Renal cortical epithelial cell (primary cell): Measurements from ENCODE around the gene ETV6. TPM values are rescaled to one million over a fixed set of nuclear protein-coding genes. Genes with fewer than 3 reads are reported as not detected.

Experiments used
- DNase-seq: peaks from one replicate; pipeline ENCODE4 v3.0.0-alpha.2; 2011; ENCODE audit warnings: low read depth
- total RNA-seq: library from RNA; depleted of rRNA; stranded (reverse); fragments of >200 nt; gene quantifications from 2 replicates; pipeline ENCODE4 v1.2.3, GENCODE V29; 2014

Gene ETV6
- total RNA-seq, 1 donor from 2014 or later = 16.3 TPM

DNA sequence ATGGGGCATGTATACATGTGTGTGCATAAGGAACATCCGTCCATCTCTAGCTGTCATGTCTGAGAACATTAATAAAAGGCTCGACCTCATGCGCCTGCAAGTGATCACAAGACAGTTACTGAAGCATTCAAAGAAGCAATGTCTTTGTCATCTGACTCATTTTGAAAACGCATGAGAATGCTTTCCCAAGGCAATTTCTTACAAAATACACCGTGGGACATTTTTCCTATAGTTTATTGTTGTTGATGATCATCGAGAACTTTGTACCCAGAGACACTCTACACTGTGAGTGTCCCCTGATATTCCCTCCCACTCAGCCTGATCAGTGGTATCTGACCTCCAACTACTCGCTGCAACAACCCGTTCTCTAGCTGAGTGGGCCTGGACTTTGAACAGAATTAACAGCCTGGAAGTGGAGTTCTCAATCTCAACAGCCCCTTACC is 68.1 kb downstream of the ETV6 start:
- peak; percentile 90 for DNase-seq

- no peak for DNase-seq
Observed at GRCh38 chr12:11718105-11718504, 68.6 kb downstream of the ETV6 start.

GRCh38 chr12:11718768-11719253 is 69.3 kb downstream of the ETV6 start:
- peak; percentile 82 for DNase-seq

GRCh38 chr12:11719678-11720099 is 70.2 kb downstream of the ETV6 start:
- peak; percentile 88 for DNase-seq

DNA sequence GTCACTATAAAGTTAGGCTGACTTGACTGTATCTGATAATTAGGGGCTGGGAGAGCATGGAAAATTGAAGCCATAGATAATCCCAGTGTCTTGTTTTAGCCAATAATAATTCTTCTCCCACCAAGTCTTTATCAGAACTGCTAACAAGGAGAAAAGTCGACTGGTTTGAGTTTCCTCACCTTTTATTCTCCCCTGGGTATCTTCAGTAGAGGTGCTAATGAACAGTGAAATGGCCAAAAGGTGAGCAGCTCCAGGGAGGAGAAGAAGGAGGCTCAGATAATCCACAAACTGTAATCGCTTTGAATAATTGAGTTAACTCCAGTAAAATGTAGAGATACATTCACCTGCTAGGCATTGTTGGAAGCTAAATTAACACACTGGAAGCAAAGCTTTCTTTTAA is 72.6 kb downstream of the ETV6 start:
- no peak for DNase-seq

DNA sequence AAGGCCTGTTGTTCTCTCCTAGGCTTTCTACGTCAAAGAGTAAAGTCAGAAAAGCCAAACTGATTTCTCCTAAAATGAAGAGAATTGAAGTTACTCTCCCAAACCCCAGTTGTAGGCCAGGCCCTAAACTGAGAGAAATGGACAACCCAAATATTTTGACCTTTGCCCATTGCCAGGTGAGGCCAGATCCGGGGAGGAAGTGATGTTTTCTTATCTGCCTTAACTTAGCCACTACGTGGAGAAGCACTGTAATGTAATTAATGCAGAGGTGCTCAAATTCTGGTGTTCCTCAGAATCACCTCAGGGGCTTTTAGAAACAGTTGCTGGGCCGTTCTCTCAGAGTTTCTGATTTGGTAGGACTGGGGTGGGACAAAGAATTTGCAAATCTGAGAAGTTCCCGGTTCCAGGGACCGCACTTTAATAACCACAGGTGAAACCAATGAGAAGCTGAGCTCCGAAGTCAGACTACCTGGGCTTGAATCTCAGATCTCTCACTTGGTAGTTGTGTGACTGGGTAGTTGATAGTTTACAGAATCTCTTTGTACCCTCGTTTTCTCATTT is 73.2 kb downstream of the ETV6 start:
- DNase-seq = no peak

- no peak for DNase-seq
Observed at GRCh38 chr12:11723993-11724392, 74.5 kb downstream of the ETV6 start.

- no peak for DNase-seq
Observed at GRCh38 chr12:11724888-11725311, 75.4 kb downstream of the ETV6 start.

DNA sequence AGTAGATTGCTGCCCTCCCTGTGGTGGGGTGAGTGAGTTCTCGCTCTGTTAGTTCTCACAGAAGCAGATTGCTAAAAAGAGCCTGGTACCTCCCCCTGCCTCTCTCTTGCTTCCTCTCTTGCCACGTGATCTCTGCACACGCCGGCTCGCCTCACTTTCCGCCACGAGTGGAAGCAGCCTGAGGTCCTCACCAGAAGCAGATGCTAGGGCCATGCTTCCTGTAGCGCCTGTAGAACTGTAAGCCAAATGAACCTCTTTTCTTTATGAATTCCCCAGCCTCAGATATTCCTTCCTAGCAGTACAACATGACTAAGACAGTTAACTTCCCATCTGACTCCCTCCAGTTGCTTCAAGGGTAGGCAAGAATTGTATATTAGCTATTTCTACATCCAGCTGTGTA is 76.2 kb downstream of the ETV6 start:
- DNase-seq = no peak

DNA sequence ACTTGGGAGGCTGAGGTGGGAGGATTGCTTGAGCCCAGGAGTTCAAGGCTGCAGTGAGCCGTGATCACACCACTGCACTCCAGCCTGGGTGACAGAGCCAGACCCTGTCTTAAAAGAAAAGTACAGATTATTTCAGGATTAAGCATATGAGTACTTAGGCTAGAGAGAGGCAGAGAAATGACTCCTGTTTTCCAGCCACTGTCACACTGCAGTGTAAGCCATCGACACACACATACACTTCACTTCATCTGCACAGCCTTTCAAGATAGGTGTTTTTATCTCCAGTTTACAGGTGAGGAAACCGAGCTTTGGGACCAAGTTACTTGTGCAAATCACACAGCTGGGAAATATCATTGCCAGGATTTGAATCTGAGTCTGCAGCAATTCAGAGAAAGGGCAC is 77.2 kb downstream of the ETV6 start:
- DNase-seq = no peak

DNA sequence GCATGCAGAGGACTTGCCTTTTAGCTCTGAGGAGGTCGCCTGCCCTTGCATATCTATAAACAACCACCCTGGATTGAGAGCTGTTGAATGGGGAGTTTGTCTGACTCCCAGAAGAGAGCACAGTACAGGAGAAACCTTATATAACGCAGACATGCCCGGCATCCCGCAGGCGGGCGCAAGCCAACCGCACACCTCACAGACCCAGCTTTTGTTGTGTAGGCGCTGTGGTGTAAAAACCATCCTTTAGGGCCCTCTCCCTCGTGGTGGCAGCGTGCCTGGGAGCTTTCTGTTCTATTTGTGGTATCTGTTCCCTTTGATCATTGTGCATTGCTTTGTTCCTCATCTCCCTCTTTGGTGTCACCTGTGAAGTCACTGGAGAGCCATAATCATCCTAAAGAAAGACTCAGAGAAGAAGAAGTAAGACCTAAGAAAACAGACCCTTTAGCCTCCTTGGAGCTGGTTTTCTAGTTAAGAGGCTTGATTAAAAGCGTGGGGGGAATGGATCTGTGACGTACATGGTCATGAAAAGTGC is 77.7 kb downstream of the ETV6 start:
- no peak for DNase-seq

- DNase-seq = no peak
Observed at GRCh38 chr12:11728154-11728755, 78.8 kb downstream of the ETV6 start.

GRCh38 chr12:11729008-11729407 is 79.5 kb downstream of the ETV6 start:
- DNase-seq = peak; percentile 40

DNA sequence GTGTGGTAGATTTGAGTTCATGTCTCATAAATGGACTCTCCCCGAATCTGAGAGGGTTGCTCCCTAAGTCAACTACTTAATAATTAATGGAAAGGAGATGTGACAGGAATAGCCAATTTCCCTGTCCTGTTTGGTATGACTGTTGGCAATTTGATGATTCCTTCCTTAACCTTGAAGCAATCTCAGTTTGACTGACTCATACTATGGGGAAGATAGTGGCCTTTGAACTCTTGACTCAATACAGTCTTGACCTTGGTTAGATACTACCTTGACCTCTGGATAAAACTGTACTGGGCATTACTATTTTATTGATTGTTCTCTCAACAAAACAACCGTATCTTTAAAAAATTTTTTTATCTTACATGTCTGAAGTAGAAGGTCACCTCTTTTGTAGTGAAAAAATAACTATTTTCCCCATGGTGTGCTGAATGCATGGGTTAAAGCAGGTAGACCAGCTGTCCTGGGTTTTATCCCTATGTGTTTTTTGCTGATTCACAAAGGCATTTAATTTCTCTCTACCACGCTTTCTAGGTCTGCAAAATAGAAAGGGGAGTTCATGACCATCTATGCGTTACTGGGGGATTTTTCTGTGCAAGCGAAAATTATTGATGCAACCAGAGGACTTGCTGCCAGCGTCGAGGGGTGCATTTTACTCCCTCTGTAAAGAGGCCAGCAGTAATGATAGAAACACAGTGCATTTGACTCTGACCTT is 80.1 kb downstream of the ETV6 start:
- DNase-seq = peak; percentile 55

- peak; percentile 43 for DNase-seq
Observed at GRCh38 chr12:11730299-11731041, 81.0 kb downstream of the ETV6 start.

- no peak for DNase-seq
Observed at GRCh38 chr12:11731042-11731357, 81.5 kb downstream of the ETV6 start.

- DNase-seq = peak; percentile 83
Observed at GRCh38 chr12:11731455-11731854, 82.0 kb downstream of the ETV6 start.

- DNase-seq = no peak
Observed at GRCh38 chr12:11732023-11732422, 82.5 kb downstream of the ETV6 start.

DNA sequence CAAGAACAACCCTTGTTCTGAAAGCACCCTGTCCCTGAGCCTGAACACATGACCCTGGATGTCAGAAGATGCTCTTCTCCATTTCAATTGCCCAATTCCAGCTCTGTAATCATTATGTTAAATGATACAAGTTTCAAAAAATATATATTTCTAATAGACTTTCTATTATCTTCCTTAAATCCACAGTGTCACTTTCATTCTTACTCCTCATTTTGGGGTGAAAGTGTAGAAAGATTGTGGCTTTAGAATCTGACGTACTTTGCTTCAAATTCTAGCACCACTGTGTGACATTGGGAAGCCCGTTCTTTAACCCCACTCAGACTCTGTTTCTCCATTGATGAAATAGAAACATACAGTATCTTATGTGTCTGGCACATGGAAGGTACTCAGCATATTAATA is 83.2 kb downstream of the ETV6 start:
- DNase-seq = no peak

- DNase-seq = no peak
Observed at GRCh38 chr12:11734580-11735180, 85.2 kb downstream of the ETV6 start.

GRCh38 chr12:11738450-11738849 is 89.0 kb downstream of the ETV6 start:
- DNase-seq = no peak
